Measurements from ENCODE around the gene CST9. TPM values are rescaled to one million over a fixed set of nuclear protein-coding genes. Genes with fewer than 3 reads are reported as not detected.

Gene CST9
- total and polyA plus RNA-seq, 2 of the 13 experiments (the other 11 are each of a cell fraction or from before 2014, with no cell fraction given): 0.07 TPM; not detected in 1

DNA sequence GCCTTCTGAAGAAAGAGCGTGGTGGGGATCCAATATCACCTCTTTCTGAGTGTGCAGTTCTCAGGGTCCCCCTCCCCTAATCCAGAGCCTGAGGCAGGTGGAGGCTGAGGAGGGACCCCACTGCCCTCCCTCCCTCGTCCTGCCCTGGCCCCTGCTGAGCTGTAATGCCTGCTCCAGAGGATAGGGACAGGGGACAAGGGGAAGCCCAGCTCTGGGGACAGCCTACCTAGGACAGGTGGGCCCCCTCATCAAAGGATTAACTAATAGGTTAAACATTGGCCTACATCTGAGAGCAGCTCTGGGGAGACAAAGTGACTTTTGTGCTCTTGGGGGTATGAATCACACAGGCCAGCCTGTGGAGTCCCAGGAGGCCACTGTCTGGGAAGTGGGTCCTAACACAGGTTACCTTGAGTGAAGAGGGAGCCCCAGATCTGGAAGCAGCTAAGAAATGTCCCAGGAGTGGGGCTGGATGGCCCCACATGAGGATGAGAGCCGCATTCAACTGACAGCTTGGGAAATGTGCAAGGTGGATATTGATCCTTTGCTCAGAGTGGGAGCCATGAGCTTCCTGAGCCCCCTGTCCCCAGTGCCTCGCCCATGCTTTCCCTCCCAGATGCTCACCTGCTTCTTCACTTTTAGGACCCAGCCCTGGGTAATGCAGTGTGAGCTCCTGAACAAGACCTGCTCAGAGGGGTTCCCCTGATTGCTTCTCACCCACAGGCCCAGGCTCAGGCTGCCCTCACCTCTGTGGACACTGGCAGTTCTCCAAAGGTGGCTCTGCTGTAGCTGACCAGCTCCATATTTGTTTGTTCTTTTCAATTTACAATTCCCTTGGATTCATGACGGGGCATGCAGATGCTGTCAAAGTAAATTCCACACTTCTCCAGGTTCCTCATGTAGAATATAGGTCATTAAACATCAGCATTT, 19.6 kb downstream of the CST9 start (continued):
- TF ChIP-seq PRPF4 (IDR thresholded peaks at IDR 0.05; ENCODE audit: low read depth, low read length, poor library complexity, severe bottlenecking) (no peak), POLR2AphosphoS5 (IDR thresholded peaks at IDR 0.05; ENCODE audit: low read depth, low read length) (0 out of 2 replicates have a peak, but pooled peaks have one; percentile 61), NKX3-1 (CRISPR knock-in tag; IDR thresholded peaks at IDR 0.05) (no peak), SMYD3 (CRISPR knock-in tag; IDR thresholded peaks at IDR 0.05) (no peak), ARNT (IDR thresholded peaks at IDR 0.05) (no peak), NFYB (CRISPR knock-in tag; IDR thresholded peaks at IDR 0.05) (no peak), HNF4G (IDR thresholded peaks at IDR 0.05; ENCODE audit: borderline replicate concordance, low read depth, low read length) (peak; percentile 60; the same call in 1 of the 2 replicates), HNF4G (CRISPR knock-in tag; IDR thresholded peaks at IDR 0.05; ENCODE audit: borderline replicate concordance, low read depth) (no peak), SRSF9 (IDR thresholded peaks at IDR 0.05; ENCODE audit: borderline replicate concordance, insufficient read depth, low read depth, low read length, poor library complexity, severe bottlenecking) (no peak), PHF5A (CRISPR knock-in tag; IDR thresholded peaks at IDR 0.05; ENCODE audit: low read depth, unreplicated experiment) (no peak), KLF6 (CRISPR knock-in tag; IDR thresholded peaks at IDR 0.05) (no peak), NFE2 (CRISPR knock-in tag; IDR thresholded peaks at IDR 0.05) (no peak), POLR2G (IDR thresholded peaks at IDR 0.05; ENCODE audit: low read depth, low read length) (peak; percentile 82), ISL2 (CRISPR knock-in tag; IDR thresholded peaks at IDR 0.05) (peak; percentile 90), JUND (CRISPR knock-in tag; IDR thresholded peaks at IDR 0.05) (peak; percentile 66; the same call in 1 of the 2 replicates), ZNF546 (CRISPR knock-in tag; conservative IDR thresholded peaks at IDR 0.05) (no peak), KLF13 (CRISPR knock-in tag; IDR thresholded peaks at IDR 0.05) (no peak), ZNF234 (CRISPR knock-in tag; conservative IDR thresholded peaks at IDR 0.05) (0 out of 2 replicates have a peak, but pooled peaks have one; percentile 2), ARID2 (CRISPR knock-in tag; IDR thresholded peaks at IDR 0.05; ENCODE audit: borderline replicate concordance) (no peak)
- TF ChIP-seq, protein P1, sequence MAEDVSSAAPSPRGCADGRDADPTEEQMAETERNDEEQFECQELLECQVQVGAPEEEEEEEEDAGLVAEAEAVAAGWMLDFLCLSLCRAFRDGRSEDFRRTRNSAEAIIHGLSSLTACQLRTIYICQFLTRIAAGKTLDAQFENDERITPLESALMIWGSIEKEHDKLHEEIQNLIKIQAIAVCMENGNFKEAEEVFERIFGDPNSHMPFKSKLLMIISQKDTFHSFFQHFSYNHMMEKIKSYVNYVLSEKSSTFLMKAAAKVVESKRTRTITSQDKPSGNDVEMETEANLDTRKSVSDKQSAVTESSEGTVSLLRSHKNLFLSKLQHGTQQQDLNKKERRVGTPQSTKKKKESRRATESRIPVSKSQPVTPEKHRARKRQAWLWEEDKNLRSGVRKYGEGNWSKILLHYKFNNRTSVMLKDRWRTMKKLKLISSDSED (CRISPR knock-in tag; IDR thresholded peaks at IDR 0.05): 0 out of 2 replicates have a peak, but pooled peaks have one; percentile 40
- TF ChIP-seq, protein P2, sequence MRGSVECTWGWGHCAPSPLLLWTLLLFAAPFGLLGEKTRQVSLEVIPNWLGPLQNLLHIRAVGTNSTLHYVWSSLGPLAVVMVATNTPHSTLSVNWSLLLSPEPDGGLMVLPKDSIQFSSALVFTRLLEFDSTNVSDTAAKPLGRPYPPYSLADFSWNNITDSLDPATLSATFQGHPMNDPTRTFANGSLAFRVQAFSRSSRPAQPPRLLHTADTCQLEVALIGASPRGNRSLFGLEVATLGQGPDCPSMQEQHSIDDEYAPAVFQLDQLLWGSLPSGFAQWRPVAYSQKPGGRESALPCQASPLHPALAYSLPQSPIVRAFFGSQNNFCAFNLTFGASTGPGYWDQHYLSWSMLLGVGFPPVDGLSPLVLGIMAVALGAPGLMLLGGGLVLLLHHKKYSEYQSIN (CRISPR knock-in tag; IDR thresholded peaks at IDR 0.05; ENCODE audit: borderline replicate concordance): no peak
- TF ChIP-seq, protein P3, sequence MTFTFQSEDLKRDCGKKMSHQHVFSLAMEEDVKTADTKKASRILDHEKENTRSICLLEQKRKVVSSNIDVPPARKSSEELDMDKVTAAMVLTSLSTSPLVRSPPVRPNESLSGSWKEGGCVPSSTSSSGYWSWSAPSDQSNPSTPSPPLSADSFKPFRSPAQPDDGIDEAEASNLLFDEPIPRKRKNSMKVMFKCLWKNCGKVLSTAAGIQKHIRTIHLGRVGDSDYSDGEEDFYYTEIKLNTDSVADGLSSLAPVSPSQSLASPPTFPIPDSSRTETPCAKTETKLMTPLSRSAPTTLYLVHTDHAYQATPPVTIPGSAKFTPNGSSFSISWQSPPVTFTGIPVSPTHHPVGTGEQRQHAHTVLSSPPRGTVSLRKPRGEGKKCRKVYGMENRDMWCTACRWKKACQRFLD (CRISPR knock-in tag; IDR thresholded peaks at IDR 0.05; ENCODE audit: borderline replicate concordance): 0 out of 2 replicates have a peak, but pooled peaks have one; percentile 62
- TF ChIP-seq, protein P4, sequence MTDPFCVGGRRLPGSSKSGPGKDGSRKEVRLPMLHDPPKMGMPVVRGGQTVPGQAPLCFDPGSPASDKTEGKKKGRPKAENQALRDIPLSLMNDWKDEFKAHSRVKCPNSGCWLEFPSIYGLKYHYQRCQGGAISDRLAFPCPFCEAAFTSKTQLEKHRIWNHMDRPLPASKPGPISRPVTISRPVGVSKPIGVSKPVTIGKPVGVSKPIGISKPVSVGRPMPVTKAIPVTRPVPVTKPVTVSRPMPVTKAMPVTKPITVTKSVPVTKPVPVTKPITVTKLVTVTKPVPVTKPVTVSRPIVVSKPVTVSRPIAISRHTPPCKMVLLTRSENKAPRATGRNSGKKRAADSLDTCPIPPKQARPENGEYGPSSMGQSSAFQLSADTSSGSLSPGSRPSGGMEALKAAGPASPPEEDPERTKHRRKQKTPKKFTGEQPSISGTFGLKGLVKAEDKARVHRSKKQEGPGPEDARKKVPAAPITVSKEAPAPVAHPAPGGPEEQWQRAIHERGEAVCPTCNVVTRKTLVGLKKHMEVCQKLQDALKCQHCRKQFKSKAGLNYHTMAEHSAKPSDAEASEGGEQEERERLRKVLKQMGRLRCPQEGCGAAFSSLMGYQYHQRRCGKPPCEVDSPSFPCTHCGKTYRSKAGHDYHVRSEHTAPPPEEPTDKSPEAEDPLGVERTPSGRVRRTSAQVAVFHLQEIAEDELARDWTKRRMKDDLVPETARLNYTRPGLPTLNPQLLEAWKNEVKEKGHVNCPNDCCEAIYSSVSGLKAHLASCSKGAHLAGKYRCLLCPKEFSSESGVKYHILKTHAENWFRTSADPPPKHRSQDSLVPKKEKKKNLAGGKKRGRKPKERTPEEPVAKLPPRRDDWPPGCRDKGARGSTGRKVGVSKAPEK (CRISPR knock-in tag; IDR thresholded peaks at IDR 0.05; ENCODE audit: borderline replicate concordance): peak; percentile 56; the same call in 1 of the 2 replicates

Measured in HepG2 (cell line).